HEK293T (cell line): Measurements from ENCODE around the gene SCRN1.

Source experiments
- ARNT ChIP-seq: fragments of 450-650 bp; IDR thresholded peaks from 2 replicates; pipeline ENCODE4 v1.6.1; 2017; ENCODE audit warnings: mild to moderate bottlenecking
- BHLHE40 ChIP-seq: fragments of 450-650 bp; IDR thresholded peaks from 2 replicates; pipeline ENCODE4 v1.6.1; 2016; ENCODE audit warnings: mild to moderate bottlenecking, moderate library complexity, borderline replicate concordance
- CTBP1 ChIP-seq: fragments of 450-650 bp; IDR thresholded peaks from 2 replicates; pipeline ENCODE4 v1.6.1; 2016; ENCODE audit warnings: borderline replicate concordance
- ELF4 ChIP-seq: fragments of 450-650 bp; IDR thresholded peaks from 2 replicates; pipeline ENCODE4 v1.6.1; 2017; ENCODE audit warnings: antibody characterized with exemption
- FOXA1 ChIP-seq: fragments of 450-650 bp; IDR thresholded peaks from 2 replicates; pipeline ENCODE4 v1.6.1; 2016; ENCODE audit warnings: mild to moderate bottlenecking
- FOXK2 ChIP-seq: fragments of 450-650 bp; IDR thresholded peaks from 2 replicates; pipeline ENCODE4 v1.6.1; 2016; ENCODE audit warnings: mild to moderate bottlenecking
- FOXM1 ChIP-seq: fragments of 450-650 bp; IDR thresholded peaks from 2 replicates; pipeline ENCODE4 v1.6.1; 2017; ENCODE audit warnings: mild to moderate bottlenecking, borderline replicate concordance
- HDGF ChIP-seq: fragments of 450-650 bp; IDR thresholded peaks from 2 replicates; pipeline ENCODE4 v1.6.1; 2017; ENCODE audit warnings: antibody characterized with exemption, borderline replicate concordance
- L3MBTL2 ChIP-seq: fragments of 450-650 bp; conservative IDR thresholded peaks from 2 replicates; pipeline ENCODE4 v1.6.1; 2016; ENCODE audit warnings: mild to moderate bottlenecking
- PKNOX1 ChIP-seq: fragments of 450-650 bp; IDR thresholded peaks from 2 replicates; pipeline ENCODE4 v1.6.1; 2016
- SP1 ChIP-seq: fragments of 450-650 bp; IDR thresholded peaks from 2 replicates; pipeline ENCODE4 v1.6.1; 2017
- SUZ12 ChIP-seq: fragments of 450-650 bp; IDR thresholded peaks from 2 replicates; pipeline ENCODE4 v1.6.1; 2016; ENCODE audit warnings: mild to moderate bottlenecking
- TARDBP ChIP-seq: fragments of 450-650 bp; IDR thresholded peaks from 2 replicates; pipeline ENCODE4 v1.6.1; 2016
- ZNF384 ChIP-seq: fragments of 450-650 bp; IDR thresholded peaks from 2 replicates; pipeline ENCODE4 v1.6.1; 2016

- TF ChIP-seq SP1 (no peak), FOXK2 (no peak), ZNF384 (no peak), HDGF (no peak), CTBP1 (no peak), SUZ12 (no peak), ARNT (no peak), ELF4 (no peak), TARDBP (no peak), FOXM1 (no peak), BHLHE40 (no peak), FOXA1 (no peak), L3MBTL2 (no peak), PKNOX1 (no peak)
These were observed 69.1 kb downstream of the SCRN1 start for GRCh38 chr7:29920491-29920890.
